ENCODE results near the gene NYNRIN. TPM values are rescaled to one million over a fixed set of nuclear protein-coding genes. Genes with fewer than 3 reads are reported as not detected.

NYNRIN gene
- total and polyA plus RNA-seq, 2 donors (not counting 3 experiments of a cell fraction or from before 2014, with no cell fraction given): 37.2 to 42.8 TPM

- Histone ChIP-seq H4K20me1 (replicated peaks; ENCODE audit: control insufficient read depth, extremely low read depth, insufficient read depth, low read length) (no peaks in the 10 kb centered on the region), H3K4me3 (replicated peaks in 1 of 3; ENCODE audit: insufficient read depth in 1 of 3, low read depth in 1 of 3, low read length in 3 of 3) (no peak overlapping the region), H3K79me2 (ENCODE audit: control insufficient read depth, insufficient read depth, low read length) (no peaks in the 10 kb centered on the region), H3K36me3 (ENCODE audit: control insufficient read depth in 2 of 2, extremely low read depth in 1 of 2, insufficient read depth in 2 of 2, low read length in 2 of 2) (no peaks in the 10 kb centered on the region), H3K27me3 (ENCODE audit: control insufficient read depth in 2 of 2, insufficient read depth in 2 of 2, low read length in 2 of 2) (peaks cover 0 to 3% of the 10 kb centered on the region in 2 experiments), H3K27ac (ENCODE audit: insufficient read depth, low read depth, low read length) (no peak overlapping the region), H3K4me1 (ENCODE audit: control insufficient read depth, extremely low read depth, insufficient read depth, low read length) (peaks cover 18% of the 10 kb centered on the region), H3K4me2 (ENCODE audit: insufficient read depth, low read length) (no peak overlapping the region), H3K9me1 (replicated peaks; ENCODE audit: control insufficient read depth, extremely low read depth, insufficient read depth, low read length) (no peaks in the 10 kb centered on the region), H3K9ac (replicated peaks; ENCODE audit: extremely low read depth, insufficient read depth, low read length) (no peak overlapping the region), H3K9me3 (replicated peaks; ENCODE audit: control insufficient read depth, insufficient read depth, low read length) (no peaks in the 10 kb centered on the region), H2AFZ (ENCODE audit: low read depth, low read length) (no peak overlapping the region)
- TF ChIP-seq JUN (IDR thresholded peaks at IDR 0.05; ENCODE audit: borderline replicate concordance, insufficient read depth, insufficient read length, low read depth) (no peak), EZH2 (IDR thresholded peaks at IDR 0.05; ENCODE audit: borderline replicate concordance, low read depth, low read length, severe bottlenecking) (no peak), FOS (IDR thresholded peaks at IDR 0.05; ENCODE audit: borderline replicate concordance, insufficient read depth, low read length) (no peak), GATA2 (IDR thresholded peaks at IDR 0.05; ENCODE audit: insufficient read depth, insufficient read length, low read depth, low read length) (no peak), MYC (IDR thresholded peaks at IDR 0.05; ENCODE audit: low read depth, low read length) (no peak), POLR2A (IDR thresholded peaks at IDR 0.05; ENCODE audit: low read depth, low read length) (no peak), MAX (IDR thresholded peaks at IDR 0.05; ENCODE audit: insufficient read depth, insufficient read length) (no peak), POLR2AphosphoS5 (IDR thresholded peaks at IDR 0.05; ENCODE audit: insufficient read depth, low read depth, low read length) (no peak), CTCF (IDR thresholded peaks at IDR 0.05; ENCODE audit: extremely low read depth in 1 of 2, insufficient read depth in 1 of 2, low read depth in 1 of 2, low read length in 2 of 2) (no peak)
- BruUV-seq (replicated peaks): no TSS peak
- DNase-seq (ENCODE audit: low read depth, low spot score) (no peak), FAIRE-seq (no peak)
- CTCF ChIA-PET: interaction anchor here (0.7 to 8.1 kb wide), 13 partner anchors 11 to 74 kb away, joined by 3 to 62 read pairs (median 4); no protein-coding TSS in a partner anchor
- dilution Hi-C loops (cut with MboI; ENCODE audit: extremely low pct_ligation_motif_present, low sequenced_read_pairs): no loop called here
- POLR2A ChIA-PET: interaction anchor here (0.8 kb wide), 1 partner anchor 69 kb away, joined by 3 read pairs; no protein-coding TSS in a partner anchor
- intact Hi-C loops (cut with micrococcal nuclease): no loop called here
Observed at GRCh38 chr14:24362241-24362960, 36.4 kb upstream of the NYNRIN start.

Data from endothelial cell of umbilical vein (primary cell).